Fibroblast of lung (primary cell): ENCODE data around the gene ATP5F1E.

Experiments used
- CTCF ChIP-seq, 2 donors: IDR thresholded peaks in 1 of 2; conservative IDR thresholded peaks in 1 of 2; 1 replicate in 1 of 2; 2 replicates in 1 of 2; pipeline ENCODE4 v1.5.1; 2011 to 2012; ENCODE audit warnings: low read length in 2 of 2, control low read depth in 1 of 2, inconsistent platforms in 1 of 2, low read depth in 1 of 2, mild to moderate bottlenecking in 1 of 2
- EZH2 ChIP-seq: IDR thresholded peaks from 2 replicates; pipeline ENCODE4 v1.5.1; 2012; ENCODE audit warnings: low read length, control low read depth, mild to moderate bottlenecking; ENCODE audit errors: missing control alignments

GRCh38 chr20:59071216-59071615 lies 39.1 kb upstream of the ATP5F1E start:
- TF ChIP-seq CTCF (conservative IDR thresholded peaks at IDR 0.05 in 1 of 2, IDR thresholded peaks at IDR 0.05 in 1 of 2; ENCODE audit: low read depth in 1 of 2, low read length in 2 of 2), result no peak
- TF ChIP-seq EZH2, result no peak
